ENCODE measurements around the gene TRAM2.
A peak's percentile ranks its signal among the peaks of the same experiment; 100 is the strongest.

TRAM2 gene

GRCh38 chr6:52496631-52497030 lies 80.2 kb downstream of the TRAM2 start:
- no peak for TF ChIP-seq CTCF (conservative IDR thresholded peaks at IDR 0.05; ENCODE audit: control insufficient read depth, insufficient read depth, low read depth, low read length)
- DNase-seq (ENCODE audit: low read depth), result no peak
- H3K4me3 ChIP-seq (ENCODE audit: control insufficient read depth, low read depth, low read length), result no peak overlapping the region

- no peak for DNase-seq (ENCODE audit: low read depth)
- H3K4me3 ChIP-seq (ENCODE audit: control insufficient read depth, low read depth, low read length), result no peak overlapping the region
- TF ChIP-seq CTCF (conservative IDR thresholded peaks at IDR 0.05; ENCODE audit: control insufficient read depth, insufficient read depth, low read depth, low read length), result no peak
Measured at GRCh38 chr6:52495922-52496321, 80.9 kb downstream of the TRAM2 start.

- no peak for DNase-seq (ENCODE audit: low read depth)
- no peak overlapping the region for H3K4me3 ChIP-seq (ENCODE audit: control insufficient read depth, low read depth, low read length)
- no peak for TF ChIP-seq CTCF (conservative IDR thresholded peaks at IDR 0.05; ENCODE audit: control insufficient read depth, insufficient read depth, low read depth, low read length)
Measured at GRCh38 chr6:52494298-52495072, 82.4 kb downstream of the TRAM2 start.

- no peak overlapping the region for H3K4me3 ChIP-seq (ENCODE audit: control insufficient read depth, low read depth, low read length)
- no peak for TF ChIP-seq CTCF (conservative IDR thresholded peaks at IDR 0.05; ENCODE audit: control insufficient read depth, insufficient read depth, low read depth, low read length)
- no peak for DNase-seq (ENCODE audit: low read depth)
Measured at GRCh38 chr6:52493669-52494068, 83.2 kb downstream of the TRAM2 start.

GRCh38 chr6:52491203-52492069 lies 85.4 kb downstream of the TRAM2 start:
- DNase-seq (ENCODE audit: low read depth), result peak; percentile 86
- no peak overlapping the region for H3K4me3 ChIP-seq (ENCODE audit: control insufficient read depth, low read depth, low read length)
- no peak for TF ChIP-seq CTCF (conservative IDR thresholded peaks at IDR 0.05; ENCODE audit: control insufficient read depth, insufficient read depth, low read depth, low read length)

- DNase-seq (ENCODE audit: low read depth), result no peak
- H3K4me3 ChIP-seq (ENCODE audit: control insufficient read depth, low read depth, low read length), result no peak overlapping the region
- TF ChIP-seq CTCF (conservative IDR thresholded peaks at IDR 0.05; ENCODE audit: control insufficient read depth, insufficient read depth, low read depth, low read length), result no peak
Measured at GRCh38 chr6:52489881-52490280, 87.0 kb downstream of the TRAM2 start.

Measured in fibroblast of mammary gland (primary cell).